Mesenchymal stem cell (in vitro differentiated cells and primary cell): ENCODE measurements around the gene VCP. TPM values are rescaled to one million over a fixed set of nuclear protein-coding genes. Genes with fewer than 3 reads are reported as not detected.

Experiments
- DNase-seq: peaks from one replicate; pipeline ENCODE4 v3.0.0-alpha.2; 2013
- H2AFZ ChIP-seq: one replicate; pipeline ENCODE4 v1.6.1; 2013; ENCODE audit warnings: low read depth, mild to moderate bottlenecking, control low read depth, inconsistent platforms, low read length, moderate library complexity
- H2AK5ac ChIP-seq: 2 replicates; pipeline ENCODE4 v1.6.1; 2013; ENCODE audit warnings: low read length, moderate library complexity, mild to moderate bottlenecking, inconsistent platforms; ENCODE audit not compliant: severe bottlenecking
- H2BK120ac ChIP-seq: one replicate; pipeline ENCODE4 v1.6.1; 2013; ENCODE audit warnings: low read depth, mild to moderate bottlenecking, inconsistent platforms, low read length, moderate library complexity
- H2BK12ac ChIP-seq, 2 experiments: one replicate each; pipeline ENCODE4 v1.6.1; 2013; ENCODE audit warnings: inconsistent platforms in 2 of 2, low read length in 2 of 2, mild to moderate bottlenecking in 2 of 2, moderate library complexity in 2 of 2, control low read depth in 1 of 2
- H2BK15ac ChIP-seq: one replicate; pipeline ENCODE4 v1.6.1; 2013; ENCODE audit warnings: mild to moderate bottlenecking, low read depth, inconsistent platforms; ENCODE audit not compliant: poor library complexity, severe bottlenecking
- H2BK5ac ChIP-seq: 2 replicates; pipeline ENCODE4 v1.6.1; 2013; ENCODE audit warnings: low read depth, mild to moderate bottlenecking, low read length, control low read depth, inconsistent platforms; ENCODE audit not compliant: poor library complexity, severe bottlenecking
- H3K14ac ChIP-seq, 2 experiments: one replicate each; pipeline ENCODE4 v1.6.1; 2013; ENCODE audit warnings: inconsistent platforms in 2 of 2, low read length in 2 of 2, control low read depth in 1 of 2, mild to moderate bottlenecking in 1 of 2, moderate library complexity in 1 of 2
- H3K18ac ChIP-seq, 2 experiments: one replicate each; pipeline ENCODE4 v1.6.1; 2013; ENCODE audit warnings: inconsistent platforms in 2 of 2, low read length in 2 of 2, control low read depth in 1 of 2, low read depth in 1 of 2, mild to moderate bottlenecking in 1 of 2
- H3K23ac ChIP-seq, 2 experiments: one replicate each; pipeline ENCODE4 v1.6.1; 2013; ENCODE audit warnings: inconsistent platforms in 2 of 2, low read length in 2 of 2, mild to moderate bottlenecking in 2 of 2, moderate library complexity in 2 of 2, control low read depth in 1 of 2
- H3K27ac ChIP-seq: 2 replicates; pipeline ENCODE4 v1.5.1; 2013; ENCODE audit warnings: mild to moderate bottlenecking, moderate library complexity, low read length, control low read depth, inconsistent platforms; ENCODE audit not compliant: poor library complexity, severe bottlenecking
- H3K27me3 ChIP-seq, 2 experiments: 2 replicates each; pipeline versions ENCODE4 v1.6.1 to v1.7.0; 2013; ENCODE audit warnings: low read length in 2 of 2, mild to moderate bottlenecking in 2 of 2, moderate library complexity in 2 of 2, control low read depth in 1 of 2, inconsistent platforms in 1 of 2; ENCODE audit not compliant: control insufficient read depth in 1 of 2, insufficient read depth in 1 of 2
- H3K36me3 ChIP-seq, 2 experiments: 2 replicates each; pipeline versions ENCODE4 v1.6.1 to v1.7.0; 2013; ENCODE audit warnings: low read length in 2 of 2, control low read depth in 1 of 2, inconsistent platforms in 1 of 2, low read depth in 1 of 2, mild to moderate bottlenecking in 1 of 2; ENCODE audit not compliant: insufficient read depth in 2 of 2, control insufficient read depth in 1 of 2
- H3K4ac ChIP-seq, 2 experiments: one replicate each; pipeline ENCODE4 v1.6.1; 2013; ENCODE audit warnings: inconsistent platforms in 2 of 2, low read length in 2 of 2, mild to moderate bottlenecking in 2 of 2, moderate library complexity in 2 of 2, control low read depth in 1 of 2, low read depth in 1 of 2
- H3K4me1 ChIP-seq: 2 replicates; pipeline ENCODE4 v1.6.1; 2013; ENCODE audit warnings: low read depth, low read length, control low read depth; ENCODE audit not compliant: control insufficient read depth, insufficient read depth
- H3K4me2 ChIP-seq: 2 replicates; pipeline ENCODE4 v1.6.1; 2013; ENCODE audit warnings: low read length, mild to moderate bottlenecking, inconsistent platforms; ENCODE audit not compliant: poor library complexity, severe bottlenecking
- H3K4me3 ChIP-seq, 2 experiments: 2 replicates each; pipeline versions ENCODE4 v1.5.1 to v1.7.0; 2013; ENCODE audit warnings: low read length in 2 of 2, mild to moderate bottlenecking in 2 of 2, control low read depth in 1 of 2, low read depth in 1 of 2; ENCODE audit not compliant: insufficient read depth in 1 of 2
- H3K79me1 ChIP-seq: replicated peaks from 2 replicates; pipeline ENCODE4 v1.6.1; 2013; ENCODE audit warnings: mild to moderate bottlenecking, control low read depth, low read length, inconsistent platforms; ENCODE audit not compliant: poor library complexity, severe bottlenecking
- H3K9ac ChIP-seq: 2 replicates; pipeline ENCODE4 v1.7.0; 2013; ENCODE audit warnings: mild to moderate bottlenecking, low read length, moderate library complexity
- H3K9me3 ChIP-seq: 2 replicates; pipeline ENCODE4 v1.7.0; 2013; ENCODE audit warnings: mild to moderate bottlenecking, low read length; ENCODE audit not compliant: control insufficient read depth
- H4K8ac ChIP-seq: one replicate; pipeline ENCODE4 v1.6.1; 2013; ENCODE audit warnings: inconsistent platforms, mild to moderate bottlenecking, low read length, moderate library complexity
- H4K91ac ChIP-seq: one replicate; pipeline ENCODE4 v1.6.1; 2013; ENCODE audit warnings: mild to moderate bottlenecking, low read length, inconsistent platforms
- WGBS: methylation state at CpG from one replicate; pipeline ENCODE4 v1.1.7; 2013; ENCODE audit warnings: mixed read lengths; 5-methylcytosine and 5-hydroxymethylcytosine counted together
- polyA plus RNA-seq, 2 experiments: library from polyadenylated mRNA; stranded (reverse); fragments of 200-250 nt; gene quantifications; one replicate each; pipeline ENCODE4 v1.2.3, GENCODE V29; 2013

The VCP gene
- polyA plus RNA-seq (2013, experiment 1 of 2): 135 TPM
- 128 TPM for polyA plus RNA-seq (2013, experiment 2 of 2)

GRCh38 chr9:35072461-35073278 is at the start of gene VCP:
VCP (minus strand) TSS chr9:35072625; CDS start chr9:35072353, 272 bp downstream.
- 6% methylated on average over 54 of the region's 54 CpGs for WGBS
- Histone ChIP-seq H2BK5ac (peak within 1 kb of the TSS; percentile 99), H3K4me2 (peak within 1 kb of the TSS; percentile 92)

GRCh38 chr9:35116898-35117551 is 44.6 kb upstream of the VCP start:
- 14% methylated on average over 28 of the region's 30 CpGs for WGBS
- Histone ChIP-seq H3K27me3 (no peaks in the 10 kb centered on the region), H3K36me3 (no peaks in the 10 kb centered on the region)

More at GRCh38 chr9:35072461-35073278, at the start of gene VCP:
- H3K27me3 ChIP-seq: no peaks in the 10 kb centered on the region
- peak within 1 kb of the TSS; percentile 96 for H3K4me3 ChIP-seq
- peak within 1 kb of the TSS; percentile 45 to 75 for H2BK12ac ChIP-seq
- H2BK15ac ChIP-seq: peak within 1 kb of the TSS; percentile 91
- peak within 1 kb of the TSS; percentile 99 for H3K9ac ChIP-seq
- no peaks in the 10 kb centered on the region for H3K9me3 ChIP-seq
- peaks cover 33% of the 10 kb centered on the region for H3K79me1 ChIP-seq
- peak within 1 kb of the TSS; percentile 73 to 97 for H3K23ac ChIP-seq
- peak within 1 kb of the TSS; percentile 66 for H2AFZ ChIP-seq
- H4K91ac ChIP-seq: peak within 1 kb of the TSS; percentile 99
- H2AK5ac ChIP-seq: peak within 1 kb of the TSS; percentile 73
- H3K27ac ChIP-seq: peak within 1 kb of the TSS; percentile 94
- H3K4me1 ChIP-seq: peaks cover 9% of the 10 kb centered on the region
- peak within 1 kb of the TSS; percentile 93 for H2BK120ac ChIP-seq
- peak within 1 kb of the TSS; percentile 68 to 99 for H3K14ac ChIP-seq
- H3K18ac ChIP-seq: peak within 1 kb of the TSS; percentile 96 to 98
- H4K8ac ChIP-seq: peak within 1 kb of the TSS; percentile 99
- peak within 1 kb of the TSS; percentile 98 to 99 for H3K4ac ChIP-seq
- DNase-seq: peak; percentile 100
- peaks cover 41 to 54% of the 10 kb centered on the region in 2 experiments for H3K36me3 ChIP-seq

GRCh38 chr9:35116539-35116897 is 44.1 kb upstream of the VCP start:
- no peak for DNase-seq
- no peak overlapping the region for H4K8ac ChIP-seq
- no peak overlapping the region for H2BK120ac ChIP-seq
- peak overlapping the region; percentile 92 for H3K9ac ChIP-seq
- 0% methylated on average over 11 of the region's 12 CpGs for WGBS
- peaks cover 21% of the 10 kb centered on the region for H3K4me1 ChIP-seq
- no peak overlapping the region for H2AK5ac ChIP-seq
- no peaks in the 10 kb centered on the region for H3K27me3 ChIP-seq
- H3K14ac ChIP-seq: no peak overlapping the region
- no peak overlapping the region for H3K18ac ChIP-seq
- no peak overlapping the region for H3K23ac ChIP-seq
- peak overlapping the region; percentile 68 for H2AFZ ChIP-seq
- H3K36me3 ChIP-seq: no peaks in the 10 kb centered on the region
- H3K9me3 ChIP-seq: no peaks in the 10 kb centered on the region
- H3K4me2 ChIP-seq: peak overlapping the region; percentile 85
- H2BK15ac ChIP-seq: no peak overlapping the region
- H3K4me3 ChIP-seq: peak overlapping the region; percentile 53 to 96
- no peak overlapping the region for H4K91ac ChIP-seq
- H2BK12ac ChIP-seq: no peak overlapping the region
- no peak overlapping the region for H2BK5ac ChIP-seq
- peaks cover 2% of the 10 kb centered on the region for H3K79me1 ChIP-seq
- no peak overlapping the region for H3K4ac ChIP-seq
- peak overlapping the region; percentile 48 for H3K27ac ChIP-seq

More at GRCh38 chr9:35116898-35117551, 44.6 kb upstream of the VCP start:
- Histone ChIP-seq H3K14ac (no peak overlapping the region), H4K8ac (no peak overlapping the region), H2AK5ac (no peak overlapping the region), H3K23ac (no peak overlapping the region), H4K91ac (no peak overlapping the region), H2BK120ac (no peak overlapping the region), H3K27ac (no peak overlapping the region), H3K4me2 (peak overlapping the region; percentile 85), H2BK5ac (no peak overlapping the region), H3K4me3 (peak overlapping the region in 1 of 2 experiments; percentile 96), H3K9ac (peak overlapping the region; percentile 92), H2BK12ac (no peak overlapping the region), H2AFZ (peak overlapping the region; percentile 37), H2BK15ac (no peak overlapping the region), H3K4me1 (peaks cover 19% of the 10 kb centered on the region), H3K18ac (no peak overlapping the region), H3K9me3 (no peaks in the 10 kb centered on the region), H3K79me1 (no peaks in the 10 kb centered on the region), H3K4ac (no peak overlapping the region)
- peak; percentile 94 for DNase-seq
